Mesendoderm (in vitro differentiated cells): ENCODE measurements around the gene MRGPRE. TPM values are rescaled to one million over a fixed set of nuclear protein-coding genes. Genes with fewer than 3 reads are reported as not detected.
"Not testable (repeated sequence)": the region's sequence is repeated elsewhere in the genome, so short reads cannot be mapped to it uniquely, and the experiment has no call there.

Experiments used
- DNase-seq: peaks from one replicate; pipeline ENCODE4 v3.0.0; 2013
- H2AK5ac ChIP-seq: 2 replicates; pipeline ENCODE4 v1.6.1; 2013; ENCODE audit warnings: low read length, inconsistent platforms
- H2BK120ac ChIP-seq: 2 replicates; pipeline ENCODE4 v1.6.1; 2013; ENCODE audit warnings: low read depth, mild to moderate bottlenecking, low read length, moderate library complexity, mixed read lengths
- H2BK15ac ChIP-seq: replicated peaks from 2 replicates; pipeline ENCODE4 v1.6.1; 2013; ENCODE audit warnings: low read depth, mild to moderate bottlenecking, moderate library complexity
- H2BK5ac ChIP-seq: 2 replicates; pipeline ENCODE4 v1.6.1; 2013; ENCODE audit warnings: low read length, inconsistent platforms
- H3K18ac ChIP-seq: 2 replicates; pipeline ENCODE4 v1.6.1; 2013; ENCODE audit warnings: mild to moderate bottlenecking, low read length, mixed read lengths
- H3K23ac ChIP-seq: one replicate; pipeline ENCODE4 v1.6.1; 2013; ENCODE audit warnings: low read length
- H3K27ac ChIP-seq: 2 replicates; pipeline ENCODE4 v1.5.1; 2013; ENCODE audit warnings: low read depth, mild to moderate bottlenecking, inconsistent platforms, low read length, moderate library complexity
- H3K27me3 ChIP-seq: 2 replicates; pipeline ENCODE4 v1.6.1; 2013; ENCODE audit warnings: low read length, control low read depth, mild to moderate bottlenecking, inconsistent platforms; ENCODE audit not compliant: insufficient read depth, poor library complexity
- H3K36me3 ChIP-seq: 2 replicates; pipeline ENCODE4 v1.6.1; 2013; ENCODE audit warnings: low read length, inconsistent platforms; ENCODE audit not compliant: control insufficient read depth, insufficient read depth
- H3K4ac ChIP-seq: one replicate; pipeline ENCODE4 v1.6.1; 2013; ENCODE audit warnings: low read depth, mild to moderate bottlenecking, low read length, moderate library complexity
- H3K4me1 ChIP-seq: 2 replicates; pipeline ENCODE4 v1.6.1; 2013; ENCODE audit warnings: low read depth, low read length, inconsistent platforms; ENCODE audit not compliant: control insufficient read depth
- H3K4me2 ChIP-seq: 2 replicates; pipeline ENCODE4 v1.6.1; 2013; ENCODE audit warnings: low read length
- H3K4me3 ChIP-seq: 2 replicates; pipeline ENCODE4 v1.5.1; 2013; ENCODE audit warnings: mild to moderate bottlenecking, low read length
- H3K56ac ChIP-seq: one replicate; pipeline ENCODE4 v1.6.1; 2013; ENCODE audit warnings: low read length
- H3K79me1 ChIP-seq: 2 replicates; pipeline ENCODE4 v1.6.1; 2013; ENCODE audit warnings: low read length, inconsistent platforms
- H3K79me2 ChIP-seq: 2 replicates; pipeline ENCODE4 v1.6.1; 2013; ENCODE audit warnings: mild to moderate bottlenecking, low read length; ENCODE audit not compliant: control insufficient read depth, insufficient read depth
- H3K9ac ChIP-seq: 2 replicates; pipeline ENCODE4 v1.6.1; 2013; ENCODE audit warnings: low read length, inconsistent platforms
- H4K5ac ChIP-seq: one replicate; pipeline ENCODE4 v1.6.1; 2013; ENCODE audit warnings: low read length
- H4K8ac ChIP-seq: one replicate; pipeline ENCODE4 v1.6.1; 2013; ENCODE audit warnings: low read depth, mild to moderate bottlenecking, control low read depth, low read length, moderate library complexity
- WGBS: extraction: QIAGEN DNeasy Blood & Tissue Kit; methylation state at CpG from one replicate; pipeline ENCODE4 v1.1.7; 2013; ENCODE audit warnings: low lambda C conversion rate, missing lambda C conversion rate; ENCODE audit not compliant: insufficient coverage; ENCODE audit errors: extremely low coverage; 5-methylcytosine and 5-hydroxymethylcytosine counted together
- polyA plus RNA-seq, 2 experiments: library from polyadenylated mRNA; stranded (reverse); fragments of 200-250 nt; gene quantifications; one replicate each; pipeline ENCODE4 v1.2.3, GENCODE V29; 2013

The MRGPRE gene, protein sequence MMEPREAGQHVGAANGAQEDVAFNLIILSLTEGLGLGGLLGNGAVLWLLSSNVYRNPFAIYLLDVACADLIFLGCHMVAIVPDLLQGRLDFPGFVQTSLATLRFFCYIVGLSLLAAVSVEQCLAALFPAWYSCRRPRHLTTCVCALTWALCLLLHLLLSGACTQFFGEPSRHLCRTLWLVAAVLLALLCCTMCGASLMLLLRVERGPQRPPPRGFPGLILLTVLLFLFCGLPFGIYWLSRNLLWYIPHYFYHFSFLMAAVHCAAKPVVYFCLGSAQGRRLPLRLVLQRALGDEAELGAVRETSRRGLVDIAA
- polyA plus RNA-seq (2013, experiment 1 of 2) = not detected
- 0.03 TPM for polyA plus RNA-seq (2013, experiment 2 of 2)

DNA sequence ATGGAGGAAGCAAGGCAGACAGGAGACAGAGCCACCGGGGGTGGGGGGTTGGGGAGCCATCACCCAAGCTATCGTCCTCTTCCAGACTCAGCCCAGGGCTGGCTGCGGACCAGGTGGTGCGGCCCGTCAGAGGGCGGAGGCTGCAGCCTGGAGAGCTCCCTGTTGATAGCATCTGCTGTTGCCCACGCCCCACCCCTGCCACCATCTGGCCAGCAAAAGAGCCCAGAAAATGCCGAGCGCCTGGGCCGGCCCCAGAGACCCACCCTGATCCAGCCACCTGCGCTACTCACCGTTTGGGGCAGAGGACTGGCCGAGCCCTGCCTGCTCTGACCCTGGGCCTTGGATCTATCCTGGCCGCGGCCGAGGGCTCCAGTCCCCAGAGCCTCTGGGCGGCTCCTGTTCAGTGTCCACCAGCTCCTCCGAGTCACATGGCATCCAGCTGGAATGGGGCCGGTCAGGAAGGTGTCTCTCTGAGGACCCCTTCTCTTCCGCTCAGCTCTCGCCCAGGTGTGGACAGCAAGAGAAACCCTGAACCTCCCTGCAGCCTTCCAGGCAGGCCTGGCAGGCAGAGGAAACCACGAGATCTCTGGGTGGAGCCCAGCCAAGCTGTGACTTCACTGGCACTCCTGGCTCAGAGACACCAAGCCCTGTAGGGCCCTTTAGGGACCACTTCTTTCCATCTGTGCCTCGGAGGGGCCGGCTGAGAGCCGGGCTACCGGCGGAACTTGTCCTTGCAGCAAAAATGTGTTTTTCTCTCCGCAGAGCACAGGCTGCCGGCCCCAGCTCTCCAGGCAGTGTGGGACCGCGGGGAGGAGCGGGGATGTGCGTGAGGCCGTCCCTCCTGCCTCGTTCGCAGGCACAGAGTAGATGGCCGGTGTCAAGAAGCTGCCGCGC is at the start of gene MRGPRE:
MRGPRE (minus strand) TSS at position 567 of the 894 bp plus-strand sequence. CDS start 3,618 bp downstream, outside the sequence.
- Histone ChIP-seq H2BK15ac (no peak within 1 kb of the TSS), H3K79me2 (no peaks in the 10 kb centered on the region), H3K9ac (no peak within 1 kb of the TSS), H4K8ac (no peak within 1 kb of the TSS), H2BK5ac (no peak within 1 kb of the TSS), H3K23ac (no peak within 1 kb of the TSS), H2AK5ac (no peak within 1 kb of the TSS), H3K27ac (no peak within 1 kb of the TSS), H3K56ac (no peak within 1 kb of the TSS), H3K27me3 (no peaks in the 10 kb centered on the region), H3K4me1 (no peaks in the 10 kb centered on the region), H3K18ac (no peak within 1 kb of the TSS), H3K4me2 (no peak within 1 kb of the TSS), H3K4ac (no peak within 1 kb of the TSS), H3K4me3 (no peak within 1 kb of the TSS), H3K36me3 (no peaks in the 10 kb centered on the region), H3K79me1 (no peaks in the 10 kb centered on the region), H4K5ac (no peak within 1 kb of the TSS), H2BK120ac (no peak within 1 kb of the TSS)
- WGBS = no CpG with 5 or more reads among the region's 39 CpGs
- DNase-seq = no peak

DNA sequence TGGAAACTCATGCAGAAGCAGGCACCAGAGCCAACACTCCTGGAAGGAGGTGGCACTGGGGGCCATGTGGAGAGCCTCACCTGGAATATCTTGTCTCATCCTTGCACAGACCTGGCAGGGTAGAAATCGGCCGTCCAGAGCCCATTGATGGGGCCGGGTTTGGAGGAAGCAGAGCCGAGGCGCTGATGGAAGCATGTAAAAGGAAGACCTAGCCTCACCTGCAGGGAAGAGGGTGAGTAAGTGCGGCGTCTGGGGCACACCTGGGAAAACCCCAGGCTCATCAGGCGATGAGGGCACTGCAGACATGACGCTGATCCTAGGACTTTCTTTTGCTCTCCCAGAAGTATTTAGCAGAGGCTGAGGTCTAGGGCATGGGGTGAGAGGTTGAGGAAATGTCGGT is 48.9 kb upstream of the MRGPRE start:
- H3K18ac ChIP-seq, H3K4me1 ChIP-seq, H3K79me2 ChIP-seq, H3K27ac ChIP-seq, H3K4ac ChIP-seq, H4K5ac ChIP-seq, H3K4me3 ChIP-seq, H2BK120ac ChIP-seq, H3K9ac ChIP-seq, H4K8ac ChIP-seq, H3K23ac ChIP-seq, H2BK5ac ChIP-seq, DNase-seq, H3K27me3 ChIP-seq, H2BK15ac ChIP-seq, H2AK5ac ChIP-seq, H3K56ac ChIP-seq, H3K4me2 ChIP-seq, H3K79me1 ChIP-seq, H3K36me3 ChIP-seq: not testable (repeated sequence)
- WGBS = no CpG with 5 or more reads among the region's 10 CpGs

DNA sequence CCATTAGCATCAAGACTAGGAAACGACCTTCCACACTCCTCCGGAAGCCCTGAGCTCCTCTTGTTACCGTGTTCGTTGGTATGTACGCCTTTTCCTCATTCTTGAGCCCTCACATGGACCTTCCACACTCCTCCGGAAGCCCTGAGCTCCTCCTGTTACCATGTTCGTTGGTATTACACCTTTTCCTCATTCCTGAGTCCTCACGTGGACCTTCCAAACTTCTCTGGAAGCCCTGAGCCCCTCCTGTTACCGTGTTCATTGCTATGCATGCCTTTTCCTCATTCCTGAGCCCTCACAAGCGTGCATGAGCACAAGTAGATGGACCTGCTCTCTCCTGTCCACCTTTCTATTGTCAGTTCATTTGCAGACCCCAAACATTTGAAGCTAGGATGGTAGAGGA is 48.4 kb upstream of the MRGPRE start:
- not testable (repeated sequence) for H3K36me3 ChIP-seq, H3K18ac ChIP-seq, H2BK5ac ChIP-seq, H3K9ac ChIP-seq, H3K27ac ChIP-seq, H4K5ac ChIP-seq, H2BK15ac ChIP-seq, DNase-seq, H3K4me3 ChIP-seq, H2BK120ac ChIP-seq, H3K56ac ChIP-seq, H3K4me1 ChIP-seq, H3K27me3 ChIP-seq, H3K23ac ChIP-seq, H3K79me2 ChIP-seq, H4K8ac ChIP-seq, H3K4ac ChIP-seq, H3K79me1 ChIP-seq, H2AK5ac ChIP-seq, H3K4me2 ChIP-seq
- WGBS = no CpG with 5 or more reads among the region's 10 CpGs

- not testable (repeated sequence) for H3K4ac ChIP-seq, H3K4me1 ChIP-seq
Observed at GRCh38 chr11:3278922-3279321, 46.7 kb upstream of the MRGPRE start.

DNA sequence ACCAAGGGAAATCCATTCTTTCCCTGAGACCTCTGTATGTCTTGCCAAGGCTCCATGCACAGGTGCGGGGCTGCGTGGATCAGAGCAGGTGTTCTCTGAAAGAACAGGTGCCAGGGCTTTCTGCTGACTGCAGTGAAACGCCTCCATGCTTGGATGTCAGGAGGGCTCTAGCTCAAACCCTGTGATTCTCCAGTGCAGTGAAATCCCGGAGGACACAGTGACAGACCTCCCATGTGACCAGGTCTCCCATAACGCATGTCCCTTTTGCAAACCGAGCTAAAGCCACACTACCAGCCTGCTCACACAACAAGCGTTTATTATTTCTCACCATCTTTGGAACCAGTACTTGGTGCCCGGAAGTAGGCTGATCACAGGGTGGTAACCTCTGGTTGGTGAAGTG is 41.4 kb upstream of the MRGPRE start:
- not testable (repeated sequence) for H3K23ac ChIP-seq, H2BK120ac ChIP-seq, H3K9ac ChIP-seq, H2BK5ac ChIP-seq, H3K36me3 ChIP-seq, H3K27ac ChIP-seq, H3K4me1 ChIP-seq, H3K79me1 ChIP-seq, H3K4me3 ChIP-seq, H3K4ac ChIP-seq, H4K5ac ChIP-seq, H3K56ac ChIP-seq, H2AK5ac ChIP-seq, H2BK15ac ChIP-seq, H3K18ac ChIP-seq, H3K27me3 ChIP-seq, H3K4me2 ChIP-seq, H3K79me2 ChIP-seq, DNase-seq, H4K8ac ChIP-seq
- no CpG with 5 or more reads among the region's 8 CpGs for WGBS

More at GRCh38 chr11:3278922-3279321, 46.7 kb upstream of the MRGPRE start:
- H3K36me3 ChIP-seq, H2BK5ac ChIP-seq, H3K23ac ChIP-seq, H2AK5ac ChIP-seq, DNase-seq, H3K79me1 ChIP-seq, H3K27me3 ChIP-seq, H2BK15ac ChIP-seq, H4K5ac ChIP-seq, H3K56ac ChIP-seq, H3K9ac ChIP-seq, H3K27ac ChIP-seq, H2BK120ac ChIP-seq, H3K4me2 ChIP-seq, H3K79me2 ChIP-seq, H4K8ac ChIP-seq, H3K4me3 ChIP-seq, H3K18ac ChIP-seq: not testable (repeated sequence)
- no CpG with 5 or more reads among the region's 4 CpGs for WGBS
